ENCODE results near the gene ZC3H7A. TPM values are rescaled to one million over a fixed set of nuclear protein-coding genes. Genes with fewer than 3 reads are reported as not detected.

ZC3H7A gene, protein sequence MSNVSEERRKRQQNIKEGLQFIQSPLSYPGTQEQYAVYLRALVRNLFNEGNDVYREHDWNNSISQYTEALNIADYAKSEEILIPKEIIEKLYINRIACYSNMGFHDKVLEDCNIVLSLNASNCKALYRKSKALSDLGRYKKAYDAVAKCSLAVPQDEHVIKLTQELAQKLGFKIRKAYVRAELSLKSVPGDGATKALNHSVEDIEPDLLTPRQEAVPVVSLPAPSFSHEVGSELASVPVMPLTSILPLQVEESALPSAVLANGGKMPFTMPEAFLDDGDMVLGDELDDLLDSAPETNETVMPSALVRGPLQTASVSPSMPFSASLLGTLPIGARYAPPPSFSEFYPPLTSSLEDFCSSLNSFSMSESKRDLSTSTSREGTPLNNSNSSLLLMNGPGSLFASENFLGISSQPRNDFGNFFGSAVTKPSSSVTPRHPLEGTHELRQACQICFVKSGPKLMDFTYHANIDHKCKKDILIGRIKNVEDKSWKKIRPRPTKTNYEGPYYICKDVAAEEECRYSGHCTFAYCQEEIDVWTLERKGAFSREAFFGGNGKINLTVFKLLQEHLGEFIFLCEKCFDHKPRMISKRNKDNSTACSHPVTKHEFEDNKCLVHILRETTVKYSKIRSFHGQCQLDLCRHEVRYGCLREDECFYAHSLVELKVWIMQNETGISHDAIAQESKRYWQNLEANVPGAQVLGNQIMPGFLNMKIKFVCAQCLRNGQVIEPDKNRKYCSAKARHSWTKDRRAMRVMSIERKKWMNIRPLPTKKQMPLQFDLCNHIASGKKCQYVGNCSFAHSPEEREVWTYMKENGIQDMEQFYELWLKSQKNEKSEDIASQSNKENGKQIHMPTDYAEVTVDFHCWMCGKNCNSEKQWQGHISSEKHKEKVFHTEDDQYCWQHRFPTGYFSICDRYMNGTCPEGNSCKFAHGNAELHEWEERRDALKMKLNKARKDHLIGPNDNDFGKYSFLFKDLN
- 10 to 100 TPM; 62.3 to 67.8 TPM for total RNA-seq

GRCh38 chr16:11797166-11797956, at the start of gene ZC3H7A:
ZC3H7A (minus strand) TSS chr16:11797258; CDS start chr16:11782354, 14,904 bp downstream.
- POLR2A ChIA-PET, result interaction anchor here (0.6 to 6.6 kb wide), 13 partner anchors 8 to 117 kb away, joined by 3 to 55 read pairs (median 6); partner anchors contain the start of genes GSPT1, RSL1D1 and TXNDC11
- DNase-seq (peak; percentile 95), ATAC-seq (peak; percentile 98)
- intact Hi-C loops (cut with micrococcal nuclease), result loop anchor here (2.0 to 5.0 kb wide), 2 partner anchors 15 to 55 kb away; partner anchors contain the start of gene TXNDC11
- Mint-ChIP-seq H3K27ac (peak within 1 kb of the TSS; percentile 96), H3K4me3 (peak within 1 kb of the TSS; percentile 89), H3K36me3 (ENCODE audit: low read depth) (peaks cover 32% of the 10 kb centered on the region), H3K9me3 (no peaks in the 10 kb centered on the region), H3K27me3 (no peaks in the 10 kb centered on the region), H3K4me1 (ENCODE audit: low read depth) (peaks cover 61% of the 10 kb centered on the region)
- TF ChIP-seq CTCF (IDR thresholded peaks at IDR 0.05), result peak; percentile 74
- CTCF ChIA-PET, result interaction anchor here (0.6 to 7.5 kb wide), 28 partner anchors 9 to 265 kb away, joined by 3 to 125 read pairs (median 4); partner anchors contain the start of genes RSL1D1 and TXNDC11

DNA sequence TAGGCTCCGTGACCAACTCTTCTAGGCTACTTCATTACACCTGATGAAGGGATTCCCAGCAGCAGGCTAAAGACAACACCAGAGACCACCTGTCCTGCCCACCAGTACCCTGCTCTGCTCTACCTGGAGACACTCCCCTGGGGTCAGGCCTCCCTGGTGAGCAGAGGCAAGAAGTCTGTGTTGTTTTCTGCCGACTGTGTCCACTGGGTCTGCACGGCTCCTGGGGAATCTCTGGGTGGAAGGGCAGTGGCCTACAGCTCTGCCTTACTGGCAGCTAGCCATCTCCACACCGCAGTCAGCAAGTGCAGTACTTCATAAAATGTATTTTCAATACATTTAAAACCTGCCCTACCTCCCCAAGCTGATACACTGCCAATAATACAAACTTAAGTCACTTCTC, 47.4 kb upstream of the ZC3H7A start:
- no peaks in the 10 kb centered on the region for H3K27me3 Mint-ChIP-seq
- ATAC-seq, result no peak
- H3K4me1 Mint-ChIP-seq (ENCODE audit: low read depth), result peaks cover 35% of the 10 kb centered on the region
- DNase-seq, result no peak
- H3K36me3 Mint-ChIP-seq (ENCODE audit: low read depth), result peaks cover 66% of the 10 kb centered on the region
- peak overlapping the region; percentile 61 for H3K27ac Mint-ChIP-seq
- ChIA-PET CTCF (no interaction called here), POLR2A (interaction anchor here (1.1 kb wide), 1 partner anchor 236 kb away, joined by 5 read pairs; no protein-coding TSS in a partner anchor)
- H3K4me3 Mint-ChIP-seq, result no peak overlapping the region
- no peaks in the 10 kb centered on the region for H3K9me3 Mint-ChIP-seq
- intact Hi-C loops (cut with micrococcal nuclease), result no loop called here
- TF ChIP-seq CTCF (IDR thresholded peaks at IDR 0.05), result no peak

DNA sequence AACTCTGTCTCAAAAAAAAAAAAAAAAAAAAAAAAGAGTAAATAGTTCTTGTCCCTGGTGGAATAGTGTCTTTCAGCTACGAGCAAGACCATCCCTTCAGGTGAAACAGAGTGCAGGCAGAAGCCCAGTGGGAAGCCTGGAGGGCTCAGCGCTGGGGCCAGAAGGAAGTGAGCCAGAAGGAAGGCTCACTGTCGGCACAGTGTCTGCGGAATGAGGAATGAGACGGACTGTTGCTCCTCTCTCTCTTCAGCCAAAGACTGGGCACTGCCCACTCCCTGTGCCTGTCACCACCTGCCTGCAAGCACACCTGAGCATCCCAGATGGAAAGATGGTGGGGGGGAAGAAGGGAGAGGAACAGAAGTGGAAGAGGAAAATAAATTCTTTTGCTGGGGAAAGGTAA, 46.8 kb upstream of the ZC3H7A start:
- H3K36me3 Mint-ChIP-seq (ENCODE audit: low read depth), result peaks cover 61% of the 10 kb centered on the region
- POLR2A ChIA-PET, result interaction anchor here (0.6 to 1.2 kb wide), 3 partner anchors 9 to 69 kb away, joined by 3 to 7 read pairs (median 4); no protein-coding TSS in a partner anchor

DNA sequence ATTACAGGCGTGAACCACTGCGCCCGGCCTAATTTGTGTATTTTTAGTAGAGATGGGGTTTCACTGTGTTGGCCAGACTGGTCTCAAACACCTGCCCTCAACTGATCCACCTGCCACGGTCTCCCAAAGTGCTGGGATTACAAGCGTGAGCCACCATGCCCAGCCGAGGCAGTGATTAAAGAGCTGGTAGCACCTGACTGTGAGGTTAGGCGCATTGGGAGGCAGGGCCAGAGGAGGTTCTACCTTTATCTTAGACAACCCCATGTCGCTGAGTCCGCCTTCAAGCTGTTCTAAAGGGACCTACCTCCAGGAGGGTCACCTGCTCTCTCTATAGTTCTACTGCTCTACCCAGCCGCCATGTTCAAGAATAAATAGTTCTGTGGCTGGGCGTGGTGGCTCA, 46.1 kb upstream of the ZC3H7A start:
- TF ChIP-seq CTCF (IDR thresholded peaks at IDR 0.05), result no peak
- ATAC-seq (no peak), DNase-seq (no peak)
- Mint-ChIP-seq H3K4me3 (no peak overlapping the region), H3K27ac (no peak overlapping the region), H3K36me3 (ENCODE audit: low read depth) (peaks cover 58% of the 10 kb centered on the region), H3K4me1 (ENCODE audit: low read depth) (peaks cover 24% of the 10 kb centered on the region), H3K27me3 (no peaks in the 10 kb centered on the region), H3K9me3 (no peaks in the 10 kb centered on the region)
- POLR2A ChIA-PET, result interaction anchor here (0.6 to 1.2 kb wide), 3 partner anchors 9 to 70 kb away, joined by 3 to 7 read pairs (median 4); no protein-coding TSS in a partner anchor
- CTCF ChIA-PET, result no interaction called here
- intact Hi-C loops (cut with micrococcal nuclease), result no loop called here

More for the DNA sequence above, 46.8 kb upstream of the ZC3H7A start:
- H3K9me3 Mint-ChIP-seq, result no peaks in the 10 kb centered on the region
- H3K4me3 Mint-ChIP-seq, result no peak overlapping the region
- intact Hi-C loops (cut with micrococcal nuclease), result no loop called here
- H3K27ac Mint-ChIP-seq, result no peak overlapping the region
- CTCF ChIA-PET, result no interaction called here
- TF ChIP-seq CTCF (IDR thresholded peaks at IDR 0.05), result no peak
- no peaks in the 10 kb centered on the region for H3K27me3 Mint-ChIP-seq
- DNase-seq, result no peak
- H3K4me1 Mint-ChIP-seq (ENCODE audit: low read depth), result peaks cover 29% of the 10 kb centered on the region
- no peak for ATAC-seq
